SK-N-SH (cell line): ENCODE results near the gene LRP1. TPM values are rescaled to one million over a fixed set of nuclear protein-coding genes. Genes with fewer than 3 reads are reported as not detected.

Experiments used
- CTCF ChIA-PET: fragments of 300-600, 350-600 bp; formaldehyde crosslinking; extraction: SDS; loops from one replicate; lab custom pipeline; 2021; lab: Yijun Ruan, JAX
- POLR2A ChIA-PET: fragments of 350-600 bp; sonication (Branson Sonifier 250); formaldehyde crosslinking; extraction: SDS; loops from one replicate; lab custom pipeline; 2020; ENCODE audit warnings: antibody characterized with exemption, inconsistent platforms; lab: Yijun Ruan, JAX
- DNase-seq: peaks from one replicate; pipeline ENCODE4 v3.0.0; 2012
- H2AFZ ChIP-seq: fragments of 200-600 bp; sonication (generic); 2 replicates; pipeline ENCODE4 v1.8.1; 2016; ENCODE audit warnings: antibody characterized with exemption, mild to moderate bottlenecking, low read depth
- H3F3A ChIP-seq: fragments of 200-600 bp; sonication (generic); replicated peaks from 2 replicates; pipeline ENCODE3; 2016; ENCODE audit warnings: antibody characterized with exemption, mild to moderate bottlenecking; ENCODE audit not compliant: insufficient read depth
- H3K27ac ChIP-seq, 2 experiments: fragments of 200-500 bp in 1 of 2; fragments of 200-600 bp in 1 of 2; sonication (Bioruptor generic) in 1 of 2; sonication (generic), shearing (Covaris generic) in 1 of 2; 2 replicates each; pipeline versions ENCODE4 v1.5.1 to v1.6.1; 2014 to 2016; ENCODE audit warnings: low read depth in 2 of 2, inconsistent platforms in 1 of 2, low read length in 1 of 2, mild to moderate bottlenecking in 1 of 2, mixed read lengths in 1 of 2
- H3K27me3 ChIP-seq: fragments of 200-600 bp; sonication (generic), shearing (Covaris generic); 2 replicates; pipeline ENCODE4 v1.6.1; 2016; ENCODE audit warnings: mixed run types; ENCODE audit not compliant: insufficient read depth
- H3K36me3 ChIP-seq, 2 experiments: fragments of 200-500 bp in 1 of 2; fragments of 200-600 bp in 1 of 2; sonication (Bioruptor generic) in 1 of 2; sonication (generic) in 1 of 2; replicated peaks in 1 of 2; 2 replicates each; pipeline versions ENCODE3 to v1.5.1; 2014 to 2016; ENCODE audit warnings: low read length in 1 of 2, mild to moderate bottlenecking in 1 of 2; ENCODE audit not compliant: insufficient read depth in 2 of 2, control insufficient read depth in 1 of 2
- H3K4me1 ChIP-seq, 2 experiments: fragments of 200-500 bp in 1 of 2; fragments of 200-600 bp in 1 of 2; sonication (Bioruptor generic) in 1 of 2; sonication (generic), shearing (Covaris generic) in 1 of 2; 2 replicates each; pipeline versions ENCODE4 v1.5.1 to v1.6.1; 2014 to 2016; ENCODE audit warnings: low read depth in 1 of 2, low read length in 1 of 2, mixed run types in 1 of 2; ENCODE audit not compliant: insufficient read depth in 2 of 2, control insufficient read depth in 1 of 2
- H3K4me2 ChIP-seq: fragments of 200-600 bp; sonication (generic), shearing (Covaris generic); 2 replicates; pipeline ENCODE4 v1.6.1; 2017; ENCODE audit warnings: mixed run types
- H3K4me3 ChIP-seq, 2 experiments: fragments of 200-500 bp in 1 of 2; fragments of 200-600 bp in 1 of 2; sonication (Bioruptor generic) in 1 of 2; sonication (generic), shearing (Covaris generic) in 1 of 2; 2 replicates each; pipeline versions ENCODE4 v1.5.1 to v1.8.1; 2014 to 2016; ENCODE audit warnings: low read depth in 2 of 2, inconsistent platforms in 1 of 2, low read length in 1 of 2, mild to moderate bottlenecking in 1 of 2, mixed read lengths in 1 of 2, moderate library complexity in 1 of 2
- H3K79me2 ChIP-seq: fragments of 200-600 bp; sonication (generic); 2 replicates; pipeline ENCODE4 v1.8.1; 2017; ENCODE audit warnings: mild to moderate bottlenecking; ENCODE audit not compliant: insufficient read depth
- H3K9ac ChIP-seq: fragments of 200-600 bp; sonication (generic); 2 replicates; pipeline ENCODE4 v1.6.1; 2017; ENCODE audit warnings: mixed run types
- H3K9me2 ChIP-seq: fragments of 200-600 bp; sonication (generic); 2 replicates; pipeline ENCODE4 v1.6.1; 2017; ENCODE audit warnings: mixed run types
- H3K9me3 ChIP-seq: fragments of 200-600 bp; sonication (generic); 2 replicates; pipeline ENCODE4 v1.6.1; 2017; ENCODE audit warnings: mixed run types, mild to moderate bottlenecking, moderate library complexity
- H4K20me1 ChIP-seq: fragments of 200-600 bp; sonication (generic); 2 replicates; pipeline ENCODE4 v1.6.1; 2017; ENCODE audit warnings: mild to moderate bottlenecking, mixed run types; ENCODE audit not compliant: insufficient read depth
- CHD2 ChIP-seq: fragments of 150-350 bp; IDR thresholded peaks from 2 replicates; pipeline ENCODE4 v1.6.1; 2018; ENCODE audit warnings: low read length; ENCODE audit not compliant: partially characterized antibody
- ELF1 ChIP-seq: IDR thresholded peaks from 2 replicates; pipeline ENCODE4 v1.4.0; 2012
- EZH2phosphoT487 ChIP-seq: fragments of 200-600 bp; sonication (generic); IDR thresholded peaks from 2 replicates; pipeline ENCODE4 v1.6.1; 2017; ENCODE audit warnings: low read depth, mixed run types, mild to moderate bottlenecking, antibody characterized with exemption, moderate library complexity, borderline replicate concordance
- FOXJ3 ChIP-seq: sonication (generic); formaldehyde crosslinking; IDR thresholded peaks from 2 replicates; pipeline ENCODE4 v1.5.1; 2020; ENCODE audit warnings: mild to moderate bottlenecking, missing genetic modification reagents
- FOXM1 ChIP-seq: IDR thresholded peaks from 2 replicates; pipeline ENCODE4 v1.4.0; 2012; ENCODE audit warnings: low read depth, mild to moderate bottlenecking
- MEF2A ChIP-seq: IDR thresholded peaks from 2 replicates; pipeline ENCODE4 v1.4.0; 2012; ENCODE audit warnings: low read depth, borderline replicate concordance
- MXI1 ChIP-seq: IDR thresholded peaks from 2 replicates; pipeline ENCODE4 v1.6.1; 2012; ENCODE audit warnings: mild to moderate bottlenecking, low read depth, low read length, improper control_type of control experiment
- NRF1 ChIP-seq: IDR thresholded peaks from 2 replicates; pipeline ENCODE4 v1.6.1; 2012; ENCODE audit warnings: low read depth, mild to moderate bottlenecking, low read length
- POLR2AphosphoS5 ChIP-seq: IDR thresholded peaks from 2 replicates; pipeline ENCODE4 v1.6.1; 2012; ENCODE audit warnings: low read depth, low read length
- RAD21 ChIP-seq: IDR thresholded peaks from 2 replicates; pipeline ENCODE4 v1.6.1; 2012; ENCODE audit warnings: mild to moderate bottlenecking, low read length
- RFX5 ChIP-seq: IDR thresholded peaks from 2 replicates; pipeline ENCODE4 v1.6.1; 2012; ENCODE audit warnings: mild to moderate bottlenecking, improper control_type of control experiment, low read length
- RXRA ChIP-seq: IDR thresholded peaks from 2 replicates; pipeline ENCODE4 v1.4.0; 2012; ENCODE audit warnings: low read depth, mild to moderate bottlenecking, borderline replicate concordance
- SIN3A ChIP-seq: IDR thresholded peaks from 2 replicates; pipeline ENCODE4 v1.6.1; 2012; ENCODE audit warnings: low read depth, mild to moderate bottlenecking, low read length, moderate library complexity, borderline replicate concordance
- TAF1 ChIP-seq: IDR thresholded peaks from 2 replicates; pipeline ENCODE4 v1.6.1; 2012; ENCODE audit warnings: low read depth, mild to moderate bottlenecking, low read length, moderate library complexity, borderline replicate concordance
- TCF12 ChIP-seq: IDR thresholded peaks from 2 replicates; pipeline ENCODE4 v1.4.0; 2012
- YY1 ChIP-seq: IDR thresholded peaks from 2 replicates; pipeline ENCODE4 v1.4.0; 2012; ENCODE audit warnings: low read depth, mild to moderate bottlenecking
- WGBS: methylation state at CpG from one replicate; pipeline ENCODE4 v1.1.6; 2017; ENCODE audit warnings: low lambda C conversion rate; 5-methylcytosine and 5-hydroxymethylcytosine counted together
- polyA plus RNA-seq, 3 experiments: library from polyadenylated mRNA; depleted of rRNA; stranded (reverse); fragments of >200 nt; gene quantifications; 2 replicates each; pipeline ENCODE4 v1.2.3, GENCODE V29; 2012
- TF ChIP-seq, protein P1 (sequence below): IDR thresholded peaks from 2 replicates; pipeline ENCODE4 v1.6.1; 2012; ENCODE audit warnings: mild to moderate bottlenecking, low read depth, low read length, moderate library complexity
- TF ChIP-seq, protein P2 (sequence below): fragments of 150-350 bp; IDR thresholded peaks from 2 replicates; pipeline ENCODE4 v1.6.1; 2016; ENCODE audit warnings: mild to moderate bottlenecking, low read depth, low read length
- TF ChIP-seq, protein P3 (sequence below): IDR thresholded peaks from 2 replicates; pipeline ENCODE4 v1.4.0; 2012; ENCODE audit warnings: low read depth, borderline replicate concordance

Gene LRP1
- polyA plus RNA-seq (2012; rRNA removed) = 18.8 and 55.0 TPM in 2 replicates
- 22.3 and 34.9 TPM in 2 replicates for polyA plus RNA-seq (2012; cell fraction: cytosol; rRNA removed)
- polyA plus RNA-seq (2012; cell fraction: nucleus; rRNA removed) = 127 and 168 TPM in 2 replicates

- peaks cover 32 to 42% of the 10 kb centered on the region in 2 experiments for H3K4me1 ChIP-seq
- TF ChIP-seq POLR2AphosphoS5 (peak; percentile 16; the same call in 1 of the 2 replicates), MXI1 (peak; percentile 7; the same call in 1 of the 2 replicates), NRF1 (peak; percentile 45; the same call in 1 of the 2 replicates), FOXJ3 (CRISPR knock-in tag) (no peak), MEF2A (no peak)
- TF ChIP-seq, protein P1, sequence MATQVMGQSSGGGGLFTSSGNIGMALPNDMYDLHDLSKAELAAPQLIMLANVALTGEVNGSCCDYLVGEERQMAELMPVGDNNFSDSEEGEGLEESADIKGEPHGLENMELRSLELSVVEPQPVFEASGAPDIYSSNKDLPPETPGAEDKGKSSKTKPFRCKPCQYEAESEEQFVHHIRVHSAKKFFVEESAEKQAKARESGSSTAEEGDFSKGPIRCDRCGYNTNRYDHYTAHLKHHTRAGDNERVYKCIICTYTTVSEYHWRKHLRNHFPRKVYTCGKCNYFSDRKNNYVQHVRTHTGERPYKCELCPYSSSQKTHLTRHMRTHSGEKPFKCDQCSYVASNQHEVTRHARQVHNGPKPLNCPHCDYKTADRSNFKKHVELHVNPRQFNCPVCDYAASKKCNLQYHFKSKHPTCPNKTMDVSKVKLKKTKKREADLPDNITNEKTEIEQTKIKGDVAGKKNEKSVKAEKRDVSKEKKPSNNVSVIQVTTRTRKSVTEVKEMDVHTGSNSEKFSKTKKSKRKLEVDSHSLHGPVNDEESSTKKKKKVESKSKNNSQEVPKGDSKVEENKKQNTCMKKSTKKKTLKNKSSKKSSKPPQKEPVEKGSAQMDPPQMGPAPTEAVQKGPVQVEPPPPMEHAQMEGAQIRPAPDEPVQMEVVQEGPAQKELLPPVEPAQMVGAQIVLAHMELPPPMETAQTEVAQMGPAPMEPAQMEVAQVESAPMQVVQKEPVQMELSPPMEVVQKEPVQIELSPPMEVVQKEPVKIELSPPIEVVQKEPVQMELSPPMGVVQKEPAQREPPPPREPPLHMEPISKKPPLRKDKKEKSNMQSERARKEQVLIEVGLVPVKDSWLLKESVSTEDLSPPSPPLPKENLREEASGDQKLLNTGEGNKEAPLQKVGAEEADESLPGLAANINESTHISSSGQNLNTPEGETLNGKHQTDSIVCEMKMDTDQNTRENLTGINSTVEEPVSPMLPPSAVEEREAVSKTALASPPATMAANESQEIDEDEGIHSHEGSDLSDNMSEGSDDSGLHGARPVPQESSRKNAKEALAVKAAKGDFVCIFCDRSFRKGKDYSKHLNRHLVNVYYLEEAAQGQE = no peak
- H3K27ac ChIP-seq = peak within 1 kb of the TSS; percentile 80 to 88
- no peaks in the 10 kb centered on the region for H3K9me2 ChIP-seq
- CTCF ChIA-PET = interaction anchor here (0.6 to 23.5 kb wide), 18 partner anchors 11 to 120 kb away, joined by 3 to 643 read pairs (median 7); partner anchors contain the start of genes LRP1-AS and STAT6
- H3K79me2 ChIP-seq = peaks cover 44% of the 10 kb centered on the region
- DNase-seq = peak; percentile 93
- POLR2A ChIA-PET = interaction anchor here (1.1 to 3.4 kb wide), 10 partner anchors 14 to 360 kb away, joined by 3 to 23 read pairs (median 6); partner anchors contain the start of genes LRP1-AS, MARS1 and STAT6
- H3F3A ChIP-seq = peaks cover 5% of the 10 kb centered on the region
- no peaks in the 10 kb centered on the region for H3K9me3 ChIP-seq
- no peaks in the 10 kb centered on the region for H3K36me3 ChIP-seq
- peak within 1 kb of the TSS; percentile 99 for H3K4me2 ChIP-seq
- 3% methylated on average over 26 of the region's 57 CpGs for WGBS
- H2AFZ ChIP-seq = peak within 1 kb of the TSS; percentile 98
- H4K20me1 ChIP-seq = peaks cover 31% of the 10 kb centered on the region
- H3K4me3 ChIP-seq = peak within 1 kb of the TSS; percentile 87 to 96
- H3K9ac ChIP-seq = peak within 1 kb of the TSS; percentile 80
- H3K27me3 ChIP-seq = no peaks in the 10 kb centered on the region
Observed at GRCh38 chr12:57127726-57128518, at the start of gene LRP1. Gene LRP1 (plus strand): TSS chr12:57128483. CDS start chr12:57128965, 482 bp downstream.

DNA sequence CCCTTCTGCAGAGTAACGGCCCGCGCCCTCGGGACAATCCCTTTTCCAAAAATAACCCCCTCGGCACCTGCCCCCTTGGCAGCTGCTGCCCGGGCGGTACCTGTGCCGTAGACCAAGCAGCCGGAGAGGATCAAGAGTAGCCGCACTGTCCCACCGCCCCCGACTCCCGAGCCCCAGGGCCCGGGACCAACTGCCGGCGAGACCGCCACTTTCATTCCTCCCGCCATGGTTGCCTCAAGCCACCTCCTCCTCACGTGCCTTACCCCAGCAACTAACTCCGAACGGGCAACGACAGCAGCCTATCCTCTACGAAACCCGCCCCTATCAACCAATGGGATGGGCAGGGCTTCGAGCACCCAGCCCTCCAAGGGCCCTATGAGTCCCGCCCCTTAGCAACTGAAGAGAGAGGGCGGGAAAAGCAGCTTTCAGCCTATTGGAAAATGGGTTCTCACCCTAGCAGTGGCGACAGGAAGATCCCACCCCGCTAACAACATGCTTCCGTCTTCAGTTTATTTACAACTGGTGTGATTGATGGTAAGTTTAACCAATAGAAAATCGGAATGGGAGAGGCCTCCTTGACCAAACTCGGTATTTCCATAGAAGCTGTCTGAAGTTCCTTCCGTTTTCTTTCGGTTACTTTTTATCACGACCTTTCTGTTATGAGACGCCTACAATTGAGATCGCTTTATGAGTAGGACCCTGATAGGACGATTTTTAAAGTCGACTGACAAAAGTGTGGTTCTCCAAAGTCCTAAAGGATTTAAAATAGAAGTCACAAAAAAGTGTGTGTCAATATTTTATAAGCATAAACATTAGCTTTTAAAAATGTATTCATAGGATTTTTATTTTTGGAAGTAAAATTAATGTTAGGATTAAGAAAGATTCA, 49.5 kb upstream of the LRP1 start, which contains the start of gene NEMP1:
Gene NEMP1, minus strand, starts transcription at position 273 of the 886 bp plus-strand sequence. Its CDS starts 46 bp downstream, at position 227.
- Histone ChIP-seq H3K27me3 (no peaks in the 10 kb centered on the region), H2AFZ (peak within 1 kb of the TSS; percentile 93), H3K9me3 (no peaks in the 10 kb centered on the region), H3K9me2 (no peaks in the 10 kb centered on the region), H3K4me1 (peaks cover 0 to 4% of the 10 kb centered on the region in 2 experiments; a peak in 2 of 4 replicates), H3K4me3 (peak within 1 kb of the TSS; percentile 67 to 93), H3K79me2 (peaks cover 42% of the 10 kb centered on the region), H3K27ac (peak within 1 kb of the TSS; percentile 77 to 79), H3K4me2 (peak within 1 kb of the TSS; percentile 91), H4K20me1 (no peaks in the 10 kb centered on the region), H3K36me3 (no peaks in the 10 kb centered on the region), H3F3A (peaks cover 9% of the 10 kb centered on the region), H3K9ac (peak within 1 kb of the TSS; percentile 83)
- peak; percentile 95 for DNase-seq
- POLR2A ChIA-PET = interaction anchor here (0.6 to 1.6 kb wide), 6 partner anchors 8 to 92 kb away, joined by 3 to 7 read pairs (median 4); partner anchors contain the start of genes NAB2 and STAT6
- under 1% methylated on average over 25 of the region's 39 CpGs for WGBS
- CTCF ChIA-PET = interaction anchor here (0.8 to 14.9 kb wide), 9 partner anchors 10 to 160 kb away, joined by 3 to 339 read pairs (median 7); partner anchors contain the start of genes NAB2 and STAT6
- TF ChIP-seq, protein P2, sequence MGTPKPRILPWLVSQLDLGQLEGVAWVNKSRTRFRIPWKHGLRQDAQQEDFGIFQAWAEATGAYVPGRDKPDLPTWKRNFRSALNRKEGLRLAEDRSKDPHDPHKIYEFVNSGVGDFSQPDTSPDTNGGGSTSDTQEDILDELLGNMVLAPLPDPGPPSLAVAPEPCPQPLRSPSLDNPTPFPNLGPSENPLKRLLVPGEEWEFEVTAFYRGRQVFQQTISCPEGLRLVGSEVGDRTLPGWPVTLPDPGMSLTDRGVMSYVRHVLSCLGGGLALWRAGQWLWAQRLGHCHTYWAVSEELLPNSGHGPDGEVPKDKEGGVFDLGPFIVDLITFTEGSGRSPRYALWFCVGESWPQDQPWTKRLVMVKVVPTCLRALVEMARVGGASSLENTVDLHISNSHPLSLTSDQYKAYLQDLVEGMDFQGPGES = peak; percentile 77
- peak; percentile 61; the same call in 1 of the 2 replicates for TF ChIP-seq TAF1
- TF ChIP-seq EZH2phosphoT487 = no peak
- peak; percentile 70; the same call in 1 of the 2 replicates for TF ChIP-seq YY1
- no peak for TF ChIP-seq RAD21
- TF ChIP-seq CHD2 = peak; percentile 70
- 0 out of 2 replicates have a peak, but pooled peaks have one; percentile 44 for TF ChIP-seq ELF1
- TF ChIP-seq FOXM1 = no peak
- no peak for TF ChIP-seq TCF12
- TF ChIP-seq SIN3A = peak; percentile 97
- TF ChIP-seq, protein P3, sequence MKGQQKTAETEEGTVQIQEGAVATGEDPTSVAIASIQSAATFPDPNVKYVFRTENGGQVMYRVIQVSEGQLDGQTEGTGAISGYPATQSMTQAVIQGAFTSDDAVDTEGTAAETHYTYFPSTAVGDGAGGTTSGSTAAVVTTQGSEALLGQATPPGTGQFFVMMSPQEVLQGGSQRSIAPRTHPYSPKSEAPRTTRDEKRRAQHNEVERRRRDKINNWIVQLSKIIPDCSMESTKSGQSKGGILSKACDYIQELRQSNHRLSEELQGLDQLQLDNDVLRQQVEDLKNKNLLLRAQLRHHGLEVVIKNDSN = peak; percentile 93
- TF ChIP-seq RFX5 = peak; percentile 86
- no peak for TF ChIP-seq RXRA
